Measurements from ENCODE around the gene TMCO1.
"Not testable (repeated sequence)": the region's sequence is repeated elsewhere in the genome, so short reads cannot be mapped to it uniquely, and the experiment has no call there.

TMCO1 gene, protein sequence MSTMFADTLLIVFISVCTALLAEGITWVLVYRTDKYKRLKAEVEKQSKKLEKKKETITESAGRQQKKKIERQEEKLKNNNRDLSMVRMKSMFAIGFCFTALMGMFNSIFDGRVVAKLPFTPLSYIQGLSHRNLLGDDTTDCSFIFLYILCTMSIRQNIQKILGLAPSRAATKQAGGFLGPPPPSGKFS

DNA sequence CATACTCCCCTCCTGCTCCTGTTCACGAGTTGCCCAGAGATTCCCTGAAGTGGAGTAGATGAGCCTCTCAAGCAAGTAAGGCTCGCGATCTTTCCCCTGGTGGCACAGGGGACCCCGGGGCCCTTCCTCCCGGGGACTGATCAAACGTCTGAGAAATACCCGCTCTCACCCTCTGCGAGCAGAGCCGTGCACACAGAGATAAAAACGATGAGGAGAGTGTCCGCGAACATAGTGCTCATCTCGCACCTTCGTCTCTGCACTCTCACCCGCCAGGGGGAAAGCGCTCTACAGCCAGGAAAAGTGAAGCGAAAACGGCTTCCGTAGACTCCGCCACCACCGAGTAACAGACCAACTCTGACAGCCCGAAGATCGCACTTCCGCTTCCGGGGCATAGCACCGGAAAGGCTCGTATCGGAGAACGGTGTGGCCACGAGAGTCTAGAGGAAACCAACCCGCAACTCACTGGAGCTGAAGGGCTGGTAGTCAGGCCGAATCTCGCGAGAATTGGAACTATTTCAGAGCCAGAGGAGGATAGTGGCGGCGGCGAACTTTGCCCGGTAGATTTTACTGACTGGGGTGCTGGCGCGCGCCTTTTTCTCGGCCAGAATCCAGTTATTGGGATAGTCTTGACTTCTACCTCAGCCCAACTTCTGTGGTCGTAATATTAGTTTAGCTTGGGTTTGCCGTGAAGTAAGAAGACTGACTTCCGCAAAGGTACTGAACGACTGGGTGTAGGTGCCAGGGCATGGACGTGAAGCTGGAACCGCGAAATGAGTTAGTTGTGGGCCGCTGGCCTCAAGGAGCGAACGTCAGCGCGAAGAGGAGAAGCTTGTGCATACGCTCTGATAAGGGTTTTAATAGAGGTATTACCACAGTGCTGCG, at the start of gene TMCO1:
TMCO1 (minus strand) TSS at position 356 of the 882 bp plus-strand sequence; CDS start at position 239, 117 bp downstream.
- DNase-seq (ENCODE audit: low read depth) = peak; percentile 87

- DNase-seq (ENCODE audit: low read depth) = no peak
Observed at GRCh38 chr1:165816826-165817497, 48.3 kb upstream of the TMCO1 start.

DNA sequence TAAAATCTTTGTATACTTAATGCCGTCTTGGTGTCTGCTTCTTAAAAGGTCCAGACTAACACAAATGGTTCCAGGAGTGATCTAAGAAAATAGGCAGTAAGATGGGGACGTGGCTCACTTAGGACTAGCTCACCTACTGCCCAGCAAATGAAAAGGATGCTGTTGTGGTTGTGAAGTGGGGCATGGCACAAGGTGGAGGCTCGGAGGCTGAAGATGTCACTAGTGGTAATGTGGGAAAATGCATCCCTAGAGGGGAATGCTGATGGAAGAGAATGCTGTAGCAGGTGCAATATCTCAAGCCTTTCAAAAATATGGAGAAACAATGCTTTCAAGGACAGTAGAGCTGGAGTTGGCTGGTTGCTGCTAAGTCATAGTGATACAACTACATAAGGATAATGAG, 47.5 kb upstream of the TMCO1 start:
- no peak for DNase-seq (ENCODE audit: low read depth)

GRCh38 chr1:165815725-165816124, 47.1 kb upstream of the TMCO1 start:
- DNase-seq (ENCODE audit: low read depth) = no peak

- DNase-seq (ENCODE audit: low read depth) = no peak
Observed at GRCh38 chr1:165807613-165808012, 38.9 kb upstream of the TMCO1 start.

GRCh38 chr1:165804513-165804912, 35.8 kb upstream of the TMCO1 start:
- DNase-seq (ENCODE audit: low read depth) = not testable (repeated sequence)

DNA sequence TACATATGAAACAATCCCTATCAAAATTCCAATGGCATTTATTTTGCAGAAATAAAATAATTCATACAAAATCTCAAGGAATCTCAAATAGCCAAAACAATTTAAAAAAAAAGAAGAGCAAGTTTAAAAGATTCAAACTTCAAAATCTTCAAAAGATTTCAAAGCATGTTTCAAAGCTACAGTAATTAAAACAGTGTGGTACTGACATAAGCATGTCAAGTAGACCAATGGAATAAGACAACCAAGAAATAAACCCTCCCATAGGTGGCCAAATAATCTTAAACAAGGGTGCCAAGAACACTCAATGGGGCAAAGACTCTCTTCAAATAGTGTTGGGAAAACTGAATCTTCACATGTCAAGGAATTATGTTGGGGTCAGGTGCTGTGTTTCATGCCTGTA, 30.7 kb upstream of the TMCO1 start:
- DNase-seq (ENCODE audit: low read depth) = no peak

DNA sequence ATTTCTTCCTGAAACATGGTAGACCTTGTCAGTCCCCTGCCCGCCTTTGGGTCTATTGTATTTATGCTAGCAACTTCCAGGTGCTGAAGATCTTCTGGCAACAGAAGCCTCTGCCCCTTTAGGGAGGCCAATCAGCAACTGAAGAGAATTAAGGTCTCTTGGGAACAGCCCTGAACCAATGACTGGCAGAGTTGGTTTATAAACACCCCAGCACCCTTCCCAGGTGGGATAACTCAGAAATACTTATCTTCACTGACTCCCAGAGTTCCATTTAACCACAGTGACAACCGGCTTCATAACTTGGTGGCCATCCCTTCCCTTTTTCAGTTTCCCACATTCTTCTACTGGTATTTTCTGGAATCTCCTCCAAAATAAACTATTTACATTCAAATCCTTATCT, 27.2 kb upstream of the TMCO1 start:
- no peak for DNase-seq (ENCODE audit: low read depth)

- DNase-seq (ENCODE audit: low read depth) = no peak
Observed at GRCh38 chr1:165793951-165794350, 25.3 kb upstream of the TMCO1 start.

DNA sequence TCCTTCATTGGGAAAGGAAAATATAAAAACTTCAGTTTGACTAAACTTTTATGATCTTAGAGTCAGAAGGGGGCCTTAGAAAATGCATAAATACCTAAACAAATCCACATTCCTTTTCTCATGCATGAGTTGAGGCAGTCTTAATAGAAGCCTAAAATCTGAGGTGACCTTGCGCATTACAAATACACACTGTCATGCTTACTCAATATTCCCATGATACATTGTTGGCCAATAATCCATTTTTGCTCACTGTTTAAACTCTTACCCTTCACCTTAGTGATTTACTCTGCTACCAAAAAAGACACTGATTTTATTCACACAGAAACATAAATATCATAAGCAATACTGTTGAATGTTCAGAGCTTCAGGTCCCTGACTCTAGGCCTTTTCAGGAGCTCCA, 19.1 kb upstream of the TMCO1 start:
- DNase-seq (ENCODE audit: low read depth) = no peak

- DNase-seq (ENCODE audit: low read depth) = not testable (repeated sequence)
Observed at GRCh38 chr1:165783519-165783918, 14.9 kb upstream of the TMCO1 start.

GRCh38 chr1:165778197-165778596, 9.5 kb upstream of the TMCO1 start:
- not testable (repeated sequence) for DNase-seq (ENCODE audit: low read depth)

DNA sequence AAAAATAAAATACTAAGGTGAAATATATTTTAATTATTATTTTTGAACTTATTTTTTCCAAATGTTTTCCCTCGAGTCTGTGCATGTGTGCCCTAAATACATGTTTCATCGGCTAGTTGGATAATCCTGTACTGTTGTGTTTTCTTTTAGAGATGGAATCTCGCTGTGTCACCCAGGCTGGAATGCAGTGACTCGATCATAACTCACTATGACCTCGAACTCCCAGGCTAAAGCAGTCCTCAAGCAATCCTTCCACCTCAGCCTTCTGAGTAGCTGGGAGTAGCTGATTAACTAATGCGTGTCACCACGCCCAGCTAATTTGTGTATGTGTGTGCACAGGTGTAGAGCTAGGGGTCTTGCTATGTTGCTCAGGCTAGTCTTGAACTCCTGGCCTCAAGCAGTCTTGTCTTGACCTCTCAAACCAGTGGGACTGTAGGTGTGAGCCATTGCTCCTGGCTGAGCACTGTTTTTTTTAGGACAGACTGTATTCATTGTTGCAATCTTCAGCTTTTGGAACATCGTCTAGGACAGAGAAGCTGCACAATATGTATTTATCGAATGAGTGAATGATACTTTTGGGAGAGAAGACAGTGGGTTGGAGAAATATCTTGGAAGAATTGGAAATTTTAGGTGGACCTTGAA, 4.8 kb upstream of the TMCO1 start:
- DNase-seq (ENCODE audit: low read depth) = no peak

- DNase-seq (ENCODE audit: low read depth) = no peak
Observed at GRCh38 chr1:165772739-165773138, 4.1 kb upstream of the TMCO1 start.

DNA sequence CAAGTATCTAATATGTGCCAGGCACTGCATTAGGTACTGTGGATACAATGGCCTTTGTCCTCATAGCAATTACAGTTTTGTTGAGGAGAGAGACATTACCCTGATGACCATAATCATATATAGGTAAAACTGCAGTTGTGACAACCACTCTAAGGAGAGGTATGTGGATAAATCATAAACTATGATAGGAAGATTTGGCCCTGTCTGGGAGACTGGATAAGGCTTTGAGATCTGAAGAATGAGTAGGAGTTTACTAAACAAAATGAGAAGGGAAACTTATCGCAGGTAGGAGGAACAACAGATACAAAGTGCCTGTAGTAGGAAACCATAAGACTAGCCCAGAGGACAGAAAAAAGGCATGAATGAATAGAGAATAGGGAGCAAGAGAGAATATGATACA, 4.4 kb downstream of the TMCO1 start:
- no peak for DNase-seq (ENCODE audit: low read depth)

- DNase-seq (ENCODE audit: low read depth) = no peak
Observed at GRCh38 chr1:165763442-165763841, 5.2 kb downstream of the TMCO1 start.

- no peak for DNase-seq (ENCODE audit: low read depth)
Observed at GRCh38 chr1:165762725-165763124, 5.9 kb downstream of the TMCO1 start.

DNA sequence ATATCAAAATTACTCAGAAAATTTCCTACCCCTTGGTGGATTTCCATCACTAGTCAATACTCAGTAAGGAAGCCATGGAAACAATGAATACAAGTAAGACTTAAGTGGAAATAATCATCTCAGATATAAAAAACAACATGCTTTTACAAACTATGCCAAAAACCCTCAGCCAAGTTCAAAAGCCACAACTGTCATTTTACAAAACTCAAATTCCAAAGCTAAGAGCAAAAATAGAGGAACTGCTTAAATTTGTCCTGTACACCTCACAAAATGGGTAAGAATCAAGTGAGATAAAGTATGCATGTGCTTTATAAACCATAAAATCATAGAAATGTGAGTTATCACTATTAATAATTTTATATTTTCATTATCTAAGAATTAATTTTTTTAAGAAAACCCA, 9.6 kb downstream of the TMCO1 start:
- no peak for DNase-seq (ENCODE audit: low read depth)

DNA sequence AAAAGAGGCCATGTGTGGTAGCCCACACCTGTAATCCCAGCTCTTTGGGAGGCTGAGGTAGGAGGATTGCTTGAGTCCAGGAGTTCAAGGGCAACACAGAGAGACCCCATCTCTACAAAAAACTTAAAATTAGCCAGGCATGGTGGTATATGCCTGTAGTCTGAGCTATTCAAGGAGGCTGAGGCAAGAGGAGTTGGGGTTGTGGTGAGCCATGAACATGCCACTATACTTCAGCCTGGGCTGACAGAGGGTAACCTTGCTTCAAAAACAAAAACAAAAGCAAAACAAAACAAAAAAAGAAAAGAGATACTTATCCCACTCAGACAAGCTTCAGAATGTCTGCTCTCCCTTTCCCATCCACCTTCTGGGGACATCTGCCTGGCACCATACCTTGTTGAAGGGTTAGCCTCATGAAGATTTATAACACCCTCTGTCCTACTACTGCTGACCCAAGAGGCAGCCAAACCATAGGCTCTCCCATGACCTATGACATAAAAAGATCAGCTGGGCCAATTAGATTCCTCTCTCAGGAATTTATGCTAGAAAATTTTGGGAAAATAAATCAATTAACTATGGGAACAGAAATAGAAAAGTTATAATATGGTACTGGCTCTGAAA, 13.2 kb downstream of the TMCO1 start:
- DNase-seq (ENCODE audit: low read depth) = no peak

- DNase-seq (ENCODE audit: low read depth) = no peak
Observed at GRCh38 chr1:165753934-165754333, 14.7 kb downstream of the TMCO1 start.

DNA sequence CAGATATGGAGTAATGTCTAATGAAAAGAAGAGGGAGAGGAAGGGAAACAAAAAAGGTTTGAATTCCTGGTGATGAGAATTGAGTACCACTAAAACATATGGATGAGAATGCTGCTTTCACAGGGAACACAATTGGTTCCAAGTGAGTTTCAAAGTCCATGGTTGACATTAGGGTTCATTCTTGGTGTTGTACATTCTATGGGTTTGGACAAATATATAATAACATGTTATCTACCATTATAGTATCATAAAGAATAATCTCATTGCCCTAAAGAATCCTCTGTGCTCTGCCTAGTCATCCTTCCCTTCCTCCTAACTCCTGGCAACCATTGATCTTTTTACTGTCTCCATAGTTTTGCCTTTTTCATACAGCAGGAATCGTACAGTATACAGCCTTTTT, 20.1 kb downstream of the TMCO1 start:
- no peak for DNase-seq (ENCODE audit: low read depth)

Measured in stimulated activated CD8-positive, alpha-beta memory T cell treated with anti-CD3 and anti-CD28 coated beads, Interleukin-4, amount 100 ng/mL, for 24 hours (primary cell).